Kidney (tissue), 14 donors: ENCODE results near the gene ACVR1. TPM values are rescaled to one million over a fixed set of nuclear protein-coding genes. Genes with fewer than 3 reads are reported as not detected.

Experiments used
- DNase-seq, 5 donors: peaks; one replicate each; pipeline ENCODE4 v3.0.0-alpha.2; 2013 to 2020
- FAIRE-seq: peaks from 2 replicates; lab custom pipeline; 2012; peaks lifted over from hg19 to GRCh38; lab: Jason Lieb, UNC
- H3K27ac ChIP-seq, 2 donors: one replicate each; pipeline ENCODE4 v1.7.0; 2013; ENCODE audit warnings: low read depth in 2 of 2, low read length in 2 of 2, inconsistent platforms in 1 of 2
- H3K27me3 ChIP-seq: one replicate; pipeline ENCODE4 v1.7.1; 2013; ENCODE audit warnings: low read length, inconsistent platforms; ENCODE audit not compliant: control insufficient read depth, insufficient read depth
- H3K36me3 ChIP-seq, 3 donors: one replicate each; pipeline versions ENCODE4 v1.7.0 to v1.7.1; 2013; ENCODE audit warnings: low read length in 3 of 3, control low read depth in 1 of 3, inconsistent platforms in 1 of 3; ENCODE audit not compliant: insufficient read depth in 3 of 3, control insufficient read depth in 2 of 3
- H3K4me1 ChIP-seq, 3 donors: one replicate each; pipeline versions ENCODE4 v1.7.0 to v1.7.1; 2013; ENCODE audit warnings: low read length in 3 of 3, inconsistent platforms in 1 of 3, low read depth in 1 of 3; ENCODE audit not compliant: control insufficient read depth in 2 of 3, insufficient read depth in 2 of 3
- H3K4me3 ChIP-seq, 3 donors: one replicate each; pipeline versions ENCODE4 v1.7.0 to v1.8.1; 2013; ENCODE audit warnings: low read length in 3 of 3, control low read depth in 1 of 3, inconsistent platforms in 1 of 3
- H3K9ac ChIP-seq, 3 donors: one replicate each; pipeline versions ENCODE4 v1.7.0 to v1.7.1; 2013; ENCODE audit warnings: low read length in 3 of 3, control low read depth in 1 of 3, inconsistent platforms in 1 of 3
- H3K9me3 ChIP-seq, 3 donors: one replicate each; pipeline versions ENCODE4 v1.7.0 to v1.7.1; 2013; ENCODE audit warnings: low read length in 3 of 3, control low read depth in 1 of 3, inconsistent platforms in 1 of 3; ENCODE audit not compliant: control insufficient read depth in 2 of 3, insufficient read depth in 1 of 3
- intact Hi-C: fragments of 100-400 bp; cut with DNase I; formaldehyde crosslinking; loops from one replicate; pipeline ENCODE4 v1.11.1; 2022
- polyA plus RNA-seq: library from polyadenylated mRNA; stranded (reverse); fragments of 350-450 nt; fragmentation: Illumina TruSeq; extraction: RNeasy Lipid Tissue Mini Kit (QIAGEN cat#74804); gene quantifications from one replicate; pipeline ENCODE4 v1.2.3, GENCODE V29; 2014; ENCODE audit warnings: low read depth, low replicate concordance; ENCODE audit not compliant: insufficient read depth
- total RNA-seq: library from RNA; stranded (reverse); fragmentation: NEBNext Ultra II Directional; extraction: Animal tissue kit (Norgen Biotek cat#: 25700); gene quantifications from one replicate; pipeline ENCODE4 v1.2.1, GENCODE V29; 2021
- TF ChIP-seq, protein P1 (sequence below): IDR thresholded peaks from 3 replicates; pipeline ENCODE4 v1.5.1; 2012; ENCODE audit warnings: mild to moderate bottlenecking, moderate library complexity, borderline replicate concordance; ENCODE audit not compliant: insufficient read depth; ENCODE audit errors: extremely low read depth
- donor health status: control.
- donor health status: control.
- donor health status: control.
- donor health status: control.
- donor health status: control.
- donor health status: DM: yes; HTN: yes; CAD: no.
- donor health status: Normal renal cell carcinoma (clear cell type).

Gene ACVR1
- total and polyA plus RNA-seq, 2 donors from 2014 or later = 16.3 to 38.3 TPM

GRCh38 chr2:157787364-157787938 lies 88.7 kb downstream of the ACVR1 start:
- Histone ChIP-seq H3K27ac (no peak overlapping the region), H3K9me3 (no peaks in the 10 kb centered on the region), H3K27me3 (no peaks in the 10 kb centered on the region), H3K36me3 (no peaks in the 10 kb centered on the region), H3K9ac (no peak overlapping the region), H3K4me3 (no peak overlapping the region), H3K4me1 (peaks cover 0 to 52% (median 23%) of the 10 kb centered on the region in 3 donors)
- DNase-seq = no peak
- intact Hi-C loops = no loop called here
- FAIRE-seq = no peak
- TF ChIP-seq, protein P1, sequence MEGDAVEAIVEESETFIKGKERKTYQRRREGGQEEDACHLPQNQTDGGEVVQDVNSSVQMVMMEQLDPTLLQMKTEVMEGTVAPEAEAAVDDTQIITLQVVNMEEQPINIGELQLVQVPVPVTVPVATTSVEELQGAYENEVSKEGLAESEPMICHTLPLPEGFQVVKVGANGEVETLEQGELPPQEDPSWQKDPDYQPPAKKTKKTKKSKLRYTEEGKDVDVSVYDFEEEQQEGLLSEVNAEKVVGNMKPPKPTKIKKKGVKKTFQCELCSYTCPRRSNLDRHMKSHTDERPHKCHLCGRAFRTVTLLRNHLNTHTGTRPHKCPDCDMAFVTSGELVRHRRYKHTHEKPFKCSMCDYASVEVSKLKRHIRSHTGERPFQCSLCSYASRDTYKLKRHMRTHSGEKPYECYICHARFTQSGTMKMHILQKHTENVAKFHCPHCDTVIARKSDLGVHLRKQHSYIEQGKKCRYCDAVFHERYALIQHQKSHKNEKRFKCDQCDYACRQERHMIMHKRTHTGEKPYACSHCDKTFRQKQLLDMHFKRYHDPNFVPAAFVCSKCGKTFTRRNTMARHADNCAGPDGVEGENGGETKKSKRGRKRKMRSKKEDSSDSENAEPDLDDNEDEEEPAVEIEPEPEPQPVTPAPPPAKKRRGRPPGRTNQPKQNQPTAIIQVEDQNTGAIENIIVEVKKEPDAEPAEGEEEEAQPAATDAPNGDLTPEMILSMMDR = no peak

DNA sequence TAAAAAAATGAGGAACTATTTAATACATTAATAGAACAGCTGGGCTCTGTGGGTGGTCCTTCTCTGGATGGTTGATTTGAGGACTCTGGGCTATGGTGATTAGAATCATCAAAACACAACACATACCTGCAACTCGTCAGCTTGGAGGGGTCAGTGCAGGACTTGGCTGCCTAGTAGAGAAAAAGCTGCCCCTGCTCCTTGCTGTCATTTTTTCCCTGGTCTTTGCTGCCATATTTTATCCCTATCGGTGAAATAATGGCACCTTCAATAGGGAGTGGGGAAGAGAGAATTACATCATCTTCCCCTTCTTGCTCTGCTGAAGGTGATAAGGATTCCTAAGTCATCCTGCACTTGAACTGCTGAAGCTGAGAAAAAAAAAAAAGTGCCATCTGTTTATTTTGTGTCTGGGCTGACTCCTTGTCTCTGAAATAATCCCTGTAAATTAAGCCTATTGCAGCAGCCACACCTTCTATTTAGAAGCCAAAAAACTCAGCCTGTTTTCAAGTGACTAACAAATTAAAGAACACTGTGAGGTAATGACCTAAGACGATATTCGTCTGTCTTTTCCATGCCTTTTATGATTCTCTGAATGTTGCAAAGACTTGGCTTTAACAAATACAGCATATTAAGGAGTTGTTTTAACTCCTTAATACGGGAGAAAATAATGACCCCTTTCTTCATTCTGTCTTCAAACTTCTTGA lies 89.3 kb downstream of the ACVR1 start:
- Histone ChIP-seq H3K36me3 (no peaks in the 10 kb centered on the region), H3K4me3 (no peak overlapping the region), H3K9me3 (no peaks in the 10 kb centered on the region), H3K9ac (no peak overlapping the region), H3K4me1 (peaks cover 0 to 57% (median 23%) of the 10 kb centered on the region in 3 donors), H3K27me3 (no peaks in the 10 kb centered on the region), H3K27ac (no peak overlapping the region)
- intact Hi-C loops = no loop called here
- TF ChIP-seq, protein P1 = no peak
- DNase-seq = no peak
- no peak for FAIRE-seq

GRCh38 chr2:157785866-157786662 lies 90.1 kb downstream of the ACVR1 start:
- no peaks in the 10 kb centered on the region for H3K36me3 ChIP-seq
- H3K27me3 ChIP-seq = no peaks in the 10 kb centered on the region
- intact Hi-C loops = no loop called here
- TF ChIP-seq, protein P1 = no peak
- H3K27ac ChIP-seq = no peak overlapping the region
- DNase-seq (no peak), FAIRE-seq (no peak)
- no peaks in the 10 kb centered on the region for H3K9me3 ChIP-seq
- peaks cover 0 to 62% (median 23%) of the 10 kb centered on the region in 3 donors for H3K4me1 ChIP-seq
- H3K4me3 ChIP-seq = no peak overlapping the region
- no peak overlapping the region for H3K9ac ChIP-seq
